Hepatocyte (in vitro differentiated cells): Measurements from ENCODE around the gene BEND7.

Experiments used
- CTCF ChIP-seq: fragments of 200-600 bp; sonication (generic); IDR thresholded peaks from 2 replicates; pipeline ENCODE4 v1.5.1; 2016; ENCODE audit warnings: antibody characterized with exemption, mild to moderate bottlenecking; ENCODE audit not compliant: poor library complexity
- EZH2 ChIP-seq: fragments of 200-600 bp; sonication (generic); IDR thresholded peaks from 2 replicates; pipeline ENCODE4 v1.6.1; 2016; ENCODE audit warnings: antibody characterized with exemption, mild to moderate bottlenecking, borderline replicate concordance
- EZH2phosphoT487 ChIP-seq: fragments of 200-600 bp; sonication (generic); IDR thresholded peaks from one replicate; pipeline ENCODE4 v1.6.1; 2018; ENCODE audit warnings: antibody characterized with exemption, mild to moderate bottlenecking, low read depth, moderate library complexity; ENCODE audit not compliant: unreplicated experiment, severe bottlenecking

GRCh38 chr10:13503745-13504463 lies 24.9 kb downstream of the BEND7 start:
- TF ChIP-seq CTCF (no peak), EZH2 (no peak), EZH2phosphoT487 (no peak)
